Kidney (tissue), 14 donors: ENCODE measurements around the gene OS9. TPM values are rescaled to one million over a fixed set of nuclear protein-coding genes. Genes with fewer than 3 reads are reported as not detected.
A peak's percentile ranks its signal among the peaks of the same experiment; 100 is the strongest.

Experiments used
- DNase-seq, 5 donors: peaks; one replicate each; pipeline ENCODE4 v3.0.0-alpha.2; 2013 to 2020
- FAIRE-seq: peaks from 2 replicates; lab custom pipeline; 2012; peaks lifted over from hg19 to GRCh38; lab: Jason Lieb, UNC
- H3K27ac ChIP-seq, 2 donors: one replicate each; pipeline ENCODE4 v1.7.0; 2013; ENCODE audit warnings: low read depth in 2 of 2, low read length in 2 of 2, inconsistent platforms in 1 of 2
- H3K27me3 ChIP-seq: one replicate; pipeline ENCODE4 v1.7.1; 2013; ENCODE audit warnings: low read length, inconsistent platforms; ENCODE audit not compliant: control insufficient read depth, insufficient read depth
- H3K36me3 ChIP-seq, 3 donors: one replicate each; pipeline versions ENCODE4 v1.7.0 to v1.7.1; 2013; ENCODE audit warnings: low read length in 3 of 3, control low read depth in 1 of 3, inconsistent platforms in 1 of 3; ENCODE audit not compliant: insufficient read depth in 3 of 3, control insufficient read depth in 2 of 3
- H3K4me1 ChIP-seq, 3 donors: one replicate each; pipeline versions ENCODE4 v1.7.0 to v1.7.1; 2013; ENCODE audit warnings: low read length in 3 of 3, inconsistent platforms in 1 of 3, low read depth in 1 of 3; ENCODE audit not compliant: control insufficient read depth in 2 of 3, insufficient read depth in 2 of 3
- H3K4me3 ChIP-seq, 3 donors: one replicate each; pipeline versions ENCODE4 v1.7.0 to v1.8.1; 2013; ENCODE audit warnings: low read length in 3 of 3, control low read depth in 1 of 3, inconsistent platforms in 1 of 3
- H3K9ac ChIP-seq, 3 donors: one replicate each; pipeline versions ENCODE4 v1.7.0 to v1.7.1; 2013; ENCODE audit warnings: low read length in 3 of 3, control low read depth in 1 of 3, inconsistent platforms in 1 of 3
- H3K9me3 ChIP-seq, 3 donors: one replicate each; pipeline versions ENCODE4 v1.7.0 to v1.7.1; 2013; ENCODE audit warnings: low read length in 3 of 3, control low read depth in 1 of 3, inconsistent platforms in 1 of 3; ENCODE audit not compliant: control insufficient read depth in 2 of 3, insufficient read depth in 1 of 3
- CTCF ChIP-seq: IDR thresholded peaks from 3 replicates; pipeline ENCODE4 v1.5.1; 2012; ENCODE audit warnings: mild to moderate bottlenecking, moderate library complexity, borderline replicate concordance; ENCODE audit not compliant: insufficient read depth; ENCODE audit errors: extremely low read depth
- intact Hi-C: fragments of 100-400 bp; cut with DNase I; formaldehyde crosslinking; loops from one replicate; pipeline ENCODE4 v1.11.1; 2022
- polyA plus RNA-seq: library from polyadenylated mRNA; stranded (reverse); fragments of 350-450 nt; fragmentation: Illumina TruSeq; extraction: RNeasy Lipid Tissue Mini Kit (QIAGEN cat#74804); gene quantifications from one replicate; pipeline ENCODE4 v1.2.3, GENCODE V29; 2014; ENCODE audit warnings: low read depth, low replicate concordance; ENCODE audit not compliant: insufficient read depth
- total RNA-seq: library from RNA; stranded (reverse); fragmentation: NEBNext Ultra II Directional; extraction: Animal tissue kit (Norgen Biotek cat#: 25700); gene quantifications from one replicate; pipeline ENCODE4 v1.2.1, GENCODE V29; 2021
- donor health status: control.
- donor health status: control.
- donor health status: control.
- donor health status: control.
- donor health status: control.
- donor health status: DM: yes; HTN: yes; CAD: no.
- donor health status: Normal renal cell carcinoma (clear cell type).

The OS9 gene
- total and polyA plus RNA-seq, 2 donors from 2014 or later = 256 to 325 TPM

GRCh38 chr12:57726884-57727757 lies 33.2 kb downstream of the OS9 start:
- no peak for TF ChIP-seq CTCF
- intact Hi-C loops = no loop called here
- Histone ChIP-seq H3K36me3 (no peaks in the 10 kb centered on the region), H3K9me3 (no peaks in the 10 kb centered on the region), H3K4me3 (peak overlapping the region in 2 of 3 donors; percentile 24 to 69), H3K4me1 (peaks cover 0 to 12% (median 0%) of the 10 kb centered on the region in 3 donors), H3K27me3 (peaks cover 4% of the 10 kb centered on the region), H3K27ac (no peak overlapping the region), H3K9ac (no peak overlapping the region)
- peak; percentile 69 to 88 (median 73) for DNase-seq
- no peak for FAIRE-seq

GRCh38 chr12:57727758-57728395 lies 33.9 kb downstream of the OS9 start:
- DNase-seq = peak in 4 of 5 donors; percentile 48 to 74 (median 52)
- Histone ChIP-seq H3K36me3 (no peaks in the 10 kb centered on the region), H3K27me3 (peaks cover 4% of the 10 kb centered on the region), H3K4me3 (no peak overlapping the region), H3K9ac (no peak overlapping the region), H3K27ac (no peak overlapping the region), H3K4me1 (peaks cover 0 to 12% (median 0%) of the 10 kb centered on the region in 3 donors), H3K9me3 (no peaks in the 10 kb centered on the region)
- intact Hi-C loops = no loop called here
- no peak for TF ChIP-seq CTCF
- FAIRE-seq = no peak

- FAIRE-seq = no peak
- H3K27me3 ChIP-seq = peaks cover 14% of the 10 kb centered on the region
- peak in 1 of 5 donors; percentile 16 for DNase-seq
- H3K36me3 ChIP-seq = no peaks in the 10 kb centered on the region
- no peak overlapping the region for H3K9ac ChIP-seq
- H3K4me1 ChIP-seq = peaks cover 0 to 12% (median 0%) of the 10 kb centered on the region in 3 donors
- H3K9me3 ChIP-seq = no peaks in the 10 kb centered on the region
- no peak overlapping the region for H3K4me3 ChIP-seq
- no peak overlapping the region for H3K27ac ChIP-seq
- intact Hi-C loops = no loop called here
- TF ChIP-seq CTCF = no peak
These were observed 35.5 kb downstream of the OS9 start for GRCh38 chr12:57729321-57729844.
